Measurements from ENCODE around the gene PPP1R3E. TPM values are rescaled to one million over a fixed set of nuclear protein-coding genes. Genes with fewer than 3 reads are reported as not detected.
A peak's percentile ranks its signal among the peaks of the same experiment; 100 is the strongest.

PPP1R3E gene
- total RNA-seq, 1 experiment from 2014 or later = 3.9 TPM

GRCh38 chr14:23321572-23322547, 19.2 kb upstream of the PPP1R3E start:
- H2BK12ac ChIP-seq (ENCODE audit: insufficient read length, low read depth, low read length) = no peak overlapping the region
- H3K79me2 ChIP-seq (ENCODE audit: insufficient read depth, low read length) = peaks cover 10% of the 10 kb centered on the region; the same call in 1 of the 2 replicates
- no peaks in the 10 kb centered on the region for H3K27me3 ChIP-seq (ENCODE audit: insufficient read depth, low read length)
- H3K18ac ChIP-seq (ENCODE audit: insufficient read length, low read depth, low read length) = peak overlapping the region; percentile 82
- peak overlapping the region; percentile 87; the same call in 1 of the 2 replicates for H3K14ac ChIP-seq (ENCODE audit: insufficient read depth, low read length)
- no peak overlapping the region for H2BK5ac ChIP-seq (ENCODE audit: insufficient read length, low read length)
- H3K4ac ChIP-seq (ENCODE audit: low read depth, low read length) = no peak overlapping the region; the same call in 1 of the 2 replicates
- Mint-ChIP-seq H3K27me3 (ENCODE audit: low read depth) (no peaks in the 10 kb centered on the region), H3K27ac (peak overlapping the region; percentile 89 to 99 (median 97)), H3K9me3 (no peaks in the 10 kb centered on the region; a peak in 1 of 5 replicates), H3K4me1 (peaks cover 22 to 28% of the 10 kb centered on the region in 2 experiments), H3K36me3 (ENCODE audit: insufficient read depth in 1 of 3, low read depth in 3 of 3) (peaks cover 34 to 51% (median 48%) of the 10 kb centered on the region in 3 experiments), H3K4me3 (peak overlapping the region; percentile 95 to 97)
- peaks cover 3% of the 10 kb centered on the region; the same call in 1 of the 2 replicates for H3K4me1 ChIP-seq (ENCODE audit: insufficient read depth, low read length)
- no peak overlapping the region for H3K27ac ChIP-seq (ENCODE audit: insufficient read length, low read depth, low read length)
- no peak overlapping the region for H3T11ph ChIP-seq (ENCODE audit: low read length)
- peaks cover 13% of the 10 kb centered on the region for H3K23me2 ChIP-seq (ENCODE audit: insufficient read length, low read depth, low read length, poor library complexity, severe bottlenecking)
- H2BK15ac ChIP-seq (ENCODE audit: low read depth, low read length) = no peak overlapping the region
- H3K79me1 ChIP-seq (ENCODE audit: insufficient read depth, low read depth, low read length, poor library complexity, severe bottlenecking) = peaks cover 4% of the 10 kb centered on the region
- TF ChIP-seq CTCF (conservative IDR thresholded peaks at IDR 0.05) = no peak
- H2AFZ ChIP-seq (ENCODE audit: low read length) = no peak overlapping the region
- H2BK120ac ChIP-seq (ENCODE audit: low read depth, low read length, poor library complexity, severe bottlenecking) = peak overlapping the region; percentile 91
- no peak overlapping the region for H2AK5ac ChIP-seq (ENCODE audit: insufficient read length, low read length)
- H3K56ac ChIP-seq (ENCODE audit: insufficient read length, low read depth, low read length) = no peak overlapping the region
- H4K91ac ChIP-seq (ENCODE audit: insufficient read length, low read depth, low read length) = no peak overlapping the region
- peak overlapping the region; percentile 97 for H3K9ac ChIP-seq (ENCODE audit: extremely low read depth, insufficient read length, low read length)
- peak overlapping the region; percentile 24 for H4K5ac ChIP-seq (ENCODE audit: insufficient read length, low read depth, low read length)
- peak overlapping the region; percentile 94 for H3K4me2 ChIP-seq (ENCODE audit: insufficient read depth, insufficient read length, low read length)
- no CpG with 5 or more reads among the region's 64 CpGs for WGBS (ENCODE audit: extremely low coverage, insufficient read length, low lambda C conversion rate)
- H3K9me3 ChIP-seq (ENCODE audit: control insufficient read depth, low read depth, low read length) = no peaks in the 10 kb centered on the region
- no peak overlapping the region for H2BK20ac ChIP-seq (ENCODE audit: low read depth, low read length, poor library complexity, severe bottlenecking)
- no peak for DNase-seq
- H3K23ac ChIP-seq (ENCODE audit: insufficient read length, low read depth, low read length) = no peak overlapping the region
- H4K20me1 ChIP-seq (ENCODE audit: control insufficient read depth, insufficient read depth, insufficient read length) = no peaks in the 10 kb centered on the region
- H4K8ac ChIP-seq (replicated peaks; ENCODE audit: insufficient read length, low read depth, low read length) = no peak overlapping the region

Data from H9 (cell line).